Stimulated activated CD8-positive, alpha-beta memory T cell treated with anti-CD3 and anti-CD28 coated beads, Interleukin-2, amount 100 ng/mL, for 1 hour (primary cell): Measurements from ENCODE around the gene PALLD.
"Not testable (repeated sequence)": the region's sequence is repeated elsewhere in the genome, so short reads cannot be mapped to it uniquely, and the experiment has no call there.

Source experiments
- DNase-seq, 2 donors: peaks; one replicate each; pipeline ENCODE4 v3.0.0-alpha.2; 2020; ENCODE audit warnings: low read depth in 2 of 2

Gene PALLD

GRCh38 chr4:168677063-168677462, 180.2 kb downstream of the PALLD start:
- DNase-seq, result no peak

GRCh38 chr4:168677879-168678278, 181.0 kb downstream of the PALLD start:
- DNase-seq, result no peak

GRCh38 chr4:168678751-168679366, 182.0 kb downstream of the PALLD start:
- DNase-seq, result no peak

- DNase-seq, result no peak
These were observed 182.5 kb downstream of the PALLD start for GRCh38 chr4:168679397-168679796.

GRCh38 chr4:168679819-168680218, 183.0 kb downstream of the PALLD start:
- DNase-seq, result no peak

- no peak for DNase-seq
These were observed 186.1 kb downstream of the PALLD start for GRCh38 chr4:168682898-168683500.

GRCh38 chr4:168683595-168683994, 186.7 kb downstream of the PALLD start:
- no peak for DNase-seq

- no peak for DNase-seq
These were observed 188.4 kb downstream of the PALLD start for GRCh38 chr4:168685136-168685809.

GRCh38 chr4:168688584-168688983, 191.7 kb downstream of the PALLD start:
- DNase-seq, result no peak

GRCh38 chr4:168689791-168690190, 192.9 kb downstream of the PALLD start:
- no peak for DNase-seq

GRCh38 chr4:168690199-168690598, 193.3 kb downstream of the PALLD start:
- DNase-seq, result no peak

GRCh38 chr4:168691631-168692369, 194.9 kb downstream of the PALLD start:
- DNase-seq, result no peak

- no peak for DNase-seq
These were observed 197.1 kb downstream of the PALLD start for GRCh38 chr4:168693750-168694490.

GRCh38 chr4:168694667-168695066, 197.8 kb downstream of the PALLD start:
- DNase-seq, result no peak

GRCh38 chr4:168695288-168695687, 198.4 kb downstream of the PALLD start:
- DNase-seq, result no peak

GRCh38 chr4:168696280-168696679, 199.4 kb downstream of the PALLD start:
- DNase-seq, result no peak

- DNase-seq, result no peak
These were observed 200.0 kb downstream of the PALLD start for GRCh38 chr4:168696826-168697225.

GRCh38 chr4:168699224-168699878, 202.5 kb downstream of the PALLD start:
- DNase-seq, result no peak

- DNase-seq, result no peak
These were observed 204.2 kb downstream of the PALLD start for GRCh38 chr4:168701061-168701460.

- not testable (repeated sequence) for DNase-seq
These were observed 205.8 kb downstream of the PALLD start for GRCh38 chr4:168702581-168703087.

- no peak for DNase-seq
These were observed 208.3 kb downstream of the PALLD start for GRCh38 chr4:168705121-168705520.
